Measurements from ENCODE around the gene TMIGD2.
A peak's percentile ranks its signal among the peaks of the same experiment; 100 is the strongest.
"Not testable (repeated sequence)": the region's sequence is repeated elsewhere in the genome, so short reads cannot be mapped to it uniquely, and the experiment has no call there.

Gene TMIGD2

GRCh38 chr19:4266253-4267000, 35.8 kb downstream of the TMIGD2 start:
- DNase-seq (ENCODE audit: low read depth in 1 of 2, low spot score in 1 of 2), result no peak
- in situ Hi-C loops (cut with HindIII; ENCODE audit: low pct_unique_long_range_greater_than_20kb, low sequenced_read_pairs), result no loop called here
- no peak for TF ChIP-seq JUND (IDR thresholded peaks at IDR 0.05; ENCODE audit: low read depth)

- no peak for TF ChIP-seq JUND (IDR thresholded peaks at IDR 0.05; ENCODE audit: low read depth)
- no peak for DNase-seq (ENCODE audit: low read depth in 1 of 2, low spot score in 1 of 2)
- in situ Hi-C loops (cut with HindIII; ENCODE audit: low pct_unique_long_range_greater_than_20kb, low sequenced_read_pairs), result no loop called here
Observed at GRCh38 chr19:4264812-4265211, 37.4 kb downstream of the TMIGD2 start.

- in situ Hi-C loops (cut with HindIII; ENCODE audit: low pct_unique_long_range_greater_than_20kb, low sequenced_read_pairs), result no loop called here
- DNase-seq (ENCODE audit: low read depth in 1 of 2, low spot score in 1 of 2), result no peak
- TF ChIP-seq JUND (IDR thresholded peaks at IDR 0.05; ENCODE audit: low read depth), result no peak
Observed at GRCh38 chr19:4260613-4261191, 41.5 kb downstream of the TMIGD2 start.

GRCh38 chr19:4258181-4258580, 44.0 kb downstream of the TMIGD2 start:
- in situ Hi-C loops (cut with HindIII; ENCODE audit: low pct_unique_long_range_greater_than_20kb, low sequenced_read_pairs), result no loop called here
- TF ChIP-seq JUND (IDR thresholded peaks at IDR 0.05; ENCODE audit: low read depth), result no peak
- no peak for DNase-seq (ENCODE audit: low read depth in 1 of 2, low spot score in 1 of 2)

GRCh38 chr19:4257025-4257424, 45.2 kb downstream of the TMIGD2 start:
- in situ Hi-C loops (cut with HindIII; ENCODE audit: low pct_unique_long_range_greater_than_20kb, low sequenced_read_pairs), result no loop called here
- DNase-seq (ENCODE audit: low read depth in 1 of 2, low spot score in 1 of 2), result no peak
- TF ChIP-seq JUND (IDR thresholded peaks at IDR 0.05; ENCODE audit: low read depth), result no peak

GRCh38 chr19:4256563-4256962, 45.6 kb downstream of the TMIGD2 start:
- DNase-seq (ENCODE audit: low read depth in 1 of 2, low spot score in 1 of 2), result no peak
- no peak for TF ChIP-seq JUND (IDR thresholded peaks at IDR 0.05; ENCODE audit: low read depth)
- in situ Hi-C loops (cut with HindIII; ENCODE audit: low pct_unique_long_range_greater_than_20kb, low sequenced_read_pairs), result no loop called here

- peak; percentile 93 to 99 for DNase-seq (ENCODE audit: low read depth in 1 of 2, low spot score in 1 of 2)
- in situ Hi-C loops (cut with HindIII; ENCODE audit: low pct_unique_long_range_greater_than_20kb, low sequenced_read_pairs), result no loop called here
- no peak for TF ChIP-seq JUND (IDR thresholded peaks at IDR 0.05; ENCODE audit: low read depth)
Observed at GRCh38 chr19:4246767-4247593, 55.2 kb downstream of the TMIGD2 start, which contains the start of gene YJU2. Gene YJU2 (plus strand): TSS chr19:4247080. CDS start chr19:4247147, 67 bp downstream.

- in situ Hi-C loops (cut with HindIII; ENCODE audit: low pct_unique_long_range_greater_than_20kb, low sequenced_read_pairs), result not testable (repeated sequence)
Observed at GRCh38 chr19:4245938-4246337, 56.3 kb downstream of the TMIGD2 start.

More at GRCh38 chr19:4245938-4246337, 56.3 kb downstream of the TMIGD2 start:
- not testable (repeated sequence) for DNase-seq (ENCODE audit: low read depth in 1 of 2, low spot score in 1 of 2)

Data from T47D (cell line).